Colonic mucosa (tissue), 4 donors: ENCODE measurements around the gene MUCL3. TPM values are rescaled to one million over a fixed set of nuclear protein-coding genes. Genes with fewer than 3 reads are reported as not detected.

ENCODE experiments used
- DNase-seq: peaks from one replicate; pipeline ENCODE4 v3.0.0-alpha.2; 2020
- H3K27ac ChIP-seq: fragments of 200-600 bp; one replicate; pipeline ENCODE4 v1.8.0; 2021
- H3K27me3 ChIP-seq: fragments of 200-600 bp; one replicate; pipeline ENCODE4 v1.8.0; 2021
- H3K36me3 ChIP-seq: fragments of 200-600 bp; one replicate; pipeline ENCODE4 v1.8.0; 2021
- H3K4me1 ChIP-seq: fragments of 200-600 bp; one replicate; pipeline ENCODE4 v1.8.0; 2021; ENCODE audit warnings: mild to moderate bottlenecking
- H3K4me3 ChIP-seq: fragments of 200-600 bp; one replicate; pipeline ENCODE4 v1.8.0; 2021
- H3K9ac ChIP-seq, 2 donors: one replicate each; pipeline ENCODE4 v1.7.0; 2013; ENCODE audit warnings: control low read depth in 2 of 2, low read depth in 2 of 2, low read length in 2 of 2
- H3K9me3 ChIP-seq: fragments of 200-600 bp; one replicate; pipeline ENCODE4 v1.8.0; 2021
- intact Hi-C: fragments of 100-400 bp; cut with DNase I; formaldehyde crosslinking; loops from one replicate; pipeline ENCODE4 v1.14.1; 2022
- total RNA-seq, 2 donors: library from RNA; stranded (reverse); fragmentation: NEBNext Ultra II Directional in 1 of 2; extraction: Animal tissue kit (Norgen Biotek cat#: 25700) in 1 of 2; gene quantifications; one replicate each; pipeline ENCODE4 v1.2.1, GENCODE V29; 2021
- TF ChIP-seq, protein P1 (sequence below): fragments of 200-600 bp; IDR thresholded peaks from one replicate; pipeline ENCODE4 v1.8.0; 2022; ENCODE audit warnings: antibody characterized with exemption, mild to moderate bottlenecking
- donor health status: healthy.
- donor health status: DM: no; HTN: no; CAD: no.
- donor health status: DM: no; HTN: no; CAD: no.

Gene MUCL3
- total RNA-seq, 2 donors from 2014 or later = 0.30 TPM; not detected in 1

DNA sequence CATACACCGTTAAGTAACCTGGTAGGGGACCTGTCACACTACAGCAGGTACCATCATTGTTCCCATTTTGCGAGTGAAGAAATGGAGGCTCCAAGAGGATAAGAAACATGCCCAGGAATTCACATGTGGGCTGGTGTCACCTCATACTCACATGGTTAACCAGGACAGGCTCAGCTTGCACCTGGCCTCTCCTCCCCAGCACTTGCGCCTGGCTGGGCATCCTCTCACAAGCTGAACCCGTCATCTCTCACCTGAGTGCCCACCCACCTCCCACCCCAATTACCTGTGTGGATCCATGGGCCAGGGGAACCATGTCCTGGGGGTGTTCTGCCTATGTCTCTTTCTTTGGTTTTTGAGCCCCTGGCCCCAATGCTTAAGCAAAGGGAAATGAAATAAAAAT lies 10.3 kb upstream of the MUCL3 start:
- TF ChIP-seq, protein P1, sequence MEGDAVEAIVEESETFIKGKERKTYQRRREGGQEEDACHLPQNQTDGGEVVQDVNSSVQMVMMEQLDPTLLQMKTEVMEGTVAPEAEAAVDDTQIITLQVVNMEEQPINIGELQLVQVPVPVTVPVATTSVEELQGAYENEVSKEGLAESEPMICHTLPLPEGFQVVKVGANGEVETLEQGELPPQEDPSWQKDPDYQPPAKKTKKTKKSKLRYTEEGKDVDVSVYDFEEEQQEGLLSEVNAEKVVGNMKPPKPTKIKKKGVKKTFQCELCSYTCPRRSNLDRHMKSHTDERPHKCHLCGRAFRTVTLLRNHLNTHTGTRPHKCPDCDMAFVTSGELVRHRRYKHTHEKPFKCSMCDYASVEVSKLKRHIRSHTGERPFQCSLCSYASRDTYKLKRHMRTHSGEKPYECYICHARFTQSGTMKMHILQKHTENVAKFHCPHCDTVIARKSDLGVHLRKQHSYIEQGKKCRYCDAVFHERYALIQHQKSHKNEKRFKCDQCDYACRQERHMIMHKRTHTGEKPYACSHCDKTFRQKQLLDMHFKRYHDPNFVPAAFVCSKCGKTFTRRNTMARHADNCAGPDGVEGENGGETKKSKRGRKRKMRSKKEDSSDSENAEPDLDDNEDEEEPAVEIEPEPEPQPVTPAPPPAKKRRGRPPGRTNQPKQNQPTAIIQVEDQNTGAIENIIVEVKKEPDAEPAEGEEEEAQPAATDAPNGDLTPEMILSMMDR = no peak
- H3K36me3 ChIP-seq = no peaks in the 10 kb centered on the region
- no peaks in the 10 kb centered on the region for H3K27me3 ChIP-seq
- intact Hi-C loops = no loop called here
- no peak overlapping the region for H3K9ac ChIP-seq
- no peak for DNase-seq
- no peaks in the 10 kb centered on the region for H3K4me1 ChIP-seq
- no peaks in the 10 kb centered on the region for H3K9me3 ChIP-seq
- H3K4me3 ChIP-seq = no peak overlapping the region
- no peak overlapping the region for H3K27ac ChIP-seq

DNA sequence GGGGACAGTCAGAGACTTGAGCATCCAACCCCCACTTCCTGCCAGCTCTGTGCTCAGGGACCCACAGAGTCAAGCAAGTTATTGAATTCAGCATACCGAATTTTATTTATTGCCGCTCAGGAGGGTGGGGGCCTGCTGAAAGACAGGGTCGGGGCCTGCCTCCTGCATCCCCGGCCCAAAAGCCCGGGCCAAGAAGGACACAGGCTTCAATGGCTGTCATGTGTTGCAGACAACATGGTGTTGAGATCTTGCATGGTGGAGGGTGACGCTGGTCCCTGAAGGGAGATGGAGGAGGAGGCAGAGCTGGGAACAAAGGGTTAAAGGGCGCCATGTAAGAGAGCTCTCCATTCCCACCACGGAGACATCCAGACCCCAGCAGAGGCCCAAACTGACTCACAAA lies 9.5 kb upstream of the MUCL3 start:
- no peak overlapping the region for H3K4me3 ChIP-seq
- H3K4me1 ChIP-seq = no peaks in the 10 kb centered on the region
- intact Hi-C loops = no loop called here
- no peaks in the 10 kb centered on the region for H3K27me3 ChIP-seq
- no peak overlapping the region for H3K27ac ChIP-seq
- no peaks in the 10 kb centered on the region for H3K36me3 ChIP-seq
- TF ChIP-seq, protein P1 = no peak
- no peaks in the 10 kb centered on the region for H3K9me3 ChIP-seq
- no peak for DNase-seq
- no peak overlapping the region for H3K9ac ChIP-seq

DNA sequence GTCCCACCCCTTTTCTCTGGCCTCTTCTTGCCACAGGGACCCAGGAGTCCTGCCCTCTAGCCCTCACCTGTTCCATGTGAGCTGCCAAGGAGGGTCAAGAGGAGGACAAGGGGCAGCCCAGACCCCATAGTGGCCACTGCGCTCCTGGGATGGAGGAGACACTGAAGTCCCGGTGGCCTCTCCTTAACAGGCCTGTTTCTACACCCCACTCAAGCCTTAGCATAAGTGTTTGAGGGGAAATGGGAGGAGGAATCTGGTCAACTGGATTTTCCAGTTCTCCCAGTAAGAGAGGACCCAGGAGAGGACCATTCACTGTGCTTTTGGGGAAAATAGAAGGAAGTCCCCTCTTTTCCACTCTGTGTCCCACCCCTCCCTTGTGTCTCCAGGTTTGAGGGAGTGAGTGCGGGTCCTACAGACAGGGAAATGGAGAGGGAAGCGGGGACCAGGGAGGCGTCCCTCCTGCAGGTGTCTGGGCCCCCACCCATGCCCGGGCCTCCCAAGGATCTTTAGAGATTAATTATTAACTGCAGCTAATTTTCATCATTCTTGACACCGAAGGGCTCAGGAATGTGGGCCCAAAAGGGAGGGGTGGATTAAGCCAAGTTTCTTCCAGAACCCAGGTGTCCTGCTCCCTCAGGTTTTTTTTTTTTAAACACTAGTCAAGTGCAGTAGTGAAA lies 8.7 kb upstream of the MUCL3 start, which contains the start of gene SFTA2:
Gene SFTA2 (minus strand): TSS at position 202 of the 677 bp plus-strand sequence. CDS start 74 bp downstream, at position 128.
- intact Hi-C loops = no loop called here
- Histone ChIP-seq H3K27me3 (no peaks in the 10 kb centered on the region), H3K4me3 (no peak within 1 kb of the TSS), H3K27ac (no peak within 1 kb of the TSS), H3K9ac (no peak within 1 kb of the TSS), H3K36me3 (no peaks in the 10 kb centered on the region), H3K4me1 (no peaks in the 10 kb centered on the region), H3K9me3 (no peaks in the 10 kb centered on the region)
- no peak for DNase-seq
- TF ChIP-seq, protein P1 = no peak

DNA sequence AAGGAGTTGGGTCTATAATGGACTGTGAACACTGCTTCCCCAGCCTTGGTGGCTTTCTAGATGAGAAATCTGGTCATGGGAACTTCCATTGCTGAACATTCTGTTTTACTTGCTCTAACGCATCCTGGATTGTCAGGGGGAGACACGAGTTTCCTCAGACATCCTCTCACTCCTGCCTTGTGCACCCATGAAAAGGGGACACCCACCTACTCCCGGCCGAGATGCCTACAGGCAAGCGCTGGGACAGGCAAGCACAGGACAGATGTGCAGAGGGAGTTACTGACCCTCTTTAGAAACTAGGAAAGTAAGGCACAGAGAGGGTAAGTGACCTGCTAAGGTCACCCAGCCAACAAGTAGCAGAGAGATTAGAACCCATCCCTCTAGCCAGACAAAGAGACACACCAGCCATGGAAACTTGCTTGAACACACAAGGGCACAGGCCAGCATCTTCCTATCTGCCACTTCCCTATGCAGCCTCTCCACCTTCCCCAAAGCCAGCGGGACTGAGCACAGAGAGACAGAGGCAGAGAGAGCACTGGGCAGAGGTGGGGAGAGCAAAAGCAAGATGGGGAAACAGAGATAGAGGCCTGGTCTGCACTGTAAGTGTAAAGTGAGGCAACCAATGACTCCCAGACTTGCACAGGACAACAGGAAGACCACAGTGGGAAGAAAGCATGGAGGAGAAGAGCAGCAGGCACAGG lies 8.0 kb upstream of the MUCL3 start:
- TF ChIP-seq, protein P1 = no peak
- H3K9me3 ChIP-seq = no peaks in the 10 kb centered on the region
- intact Hi-C loops = no loop called here
- no peaks in the 10 kb centered on the region for H3K27me3 ChIP-seq
- no peak overlapping the region for H3K9ac ChIP-seq
- no peaks in the 10 kb centered on the region for H3K36me3 ChIP-seq
- no peaks in the 10 kb centered on the region for H3K4me1 ChIP-seq
- no peak overlapping the region for H3K4me3 ChIP-seq
- no peak for DNase-seq
- H3K27ac ChIP-seq = no peak overlapping the region

DNA sequence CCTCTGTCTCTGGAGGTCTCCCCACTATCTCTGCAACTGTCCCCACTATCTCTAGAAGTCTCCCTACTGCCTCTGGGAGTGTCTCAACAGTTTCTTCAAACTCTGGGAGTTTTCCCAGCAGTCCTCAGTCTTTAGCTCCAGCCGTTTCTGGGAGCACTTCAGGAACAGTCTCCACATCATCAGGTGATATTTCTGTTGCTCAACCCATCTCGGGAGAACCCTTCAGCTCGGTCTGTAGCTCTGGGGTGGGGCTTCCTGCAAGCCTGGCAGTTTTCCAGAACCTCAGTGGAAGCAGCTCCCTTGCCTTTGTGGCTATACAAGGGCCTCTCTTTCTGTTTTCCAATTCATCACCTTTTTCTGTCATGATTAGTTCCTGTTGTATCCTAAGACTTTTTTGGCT lies 5.8 kb upstream of the MUCL3 start:
- Histone ChIP-seq H3K4me3 (no peak overlapping the region), H3K4me1 (no peaks in the 10 kb centered on the region), H3K9me3 (no peaks in the 10 kb centered on the region), H3K9ac (no peak overlapping the region), H3K27me3 (no peaks in the 10 kb centered on the region), H3K36me3 (no peaks in the 10 kb centered on the region), H3K27ac (no peak overlapping the region)
- TF ChIP-seq, protein P1 = no peak
- DNase-seq = no peak
- intact Hi-C loops = no loop called here
